ENCODE data around the gene ADAMTS12. TPM values are rescaled to one million over a fixed set of nuclear protein-coding genes. Genes with fewer than 3 reads are reported as not detected.

Gene ADAMTS12
- total and polyA plus RNA-seq, 10 of the 15 experiments (the other 5 are each of a cell fraction or from before 2014, with no cell fraction given) = 0.11 to 35.8 (median 20.7) TPM

GRCh38 chr5:33715661-33716060 is 176.1 kb downstream of the ADAMTS12 start (continued):
- TF ChIP-seq CEBPZ (IDR thresholded peaks at IDR 0.05; ENCODE audit: low read depth, low read length) (no peak), RELB (IDR thresholded peaks at IDR 0.05; ENCODE audit: low read depth) (no peak)

GRCh38 chr5:33713136-33713765 is 178.5 kb downstream of the ADAMTS12 start:
- WGBS (ENCODE audit: insufficient coverage, insufficient replicate concordance, low lambda C conversion rate, missing lambda C conversion rate) = 44% methylated on average over 2 of the region's 2 CpGs
- POLR2A ChIA-PET = no interaction called here
- RAD21 ChIA-PET (ENCODE audit: unreplicated experiment) = interaction anchor here (1.0 to 1.4 kb wide), 3 partner anchors 37 to 221 kb away, joined by 3 to 7 read pairs (median 4); no protein-coding TSS in a partner anchor
- FAIRE-seq = peak; percentile 18
- CTCF ChIA-PET = interaction anchor here (0.9 to 1.1 kb wide), 2 partner anchors 37 to 221 kb away, joined by 3 to 4 read pairs; no protein-coding TSS in a partner anchor
- intact Hi-C loops (cut with micrococcal nuclease; ENCODE audit: unreplicated experiment) (no loop called here), in situ Hi-C loops (cut with MboI) (no loop called here)
- no peaks in the 10 kb centered on the region for H3K27me3 ChIP-seq (replicated peaks in 1 of 2; ENCODE audit: control insufficient read depth in 2 of 2, insufficient read depth in 2 of 2, low read length in 1 of 2)
- H3K27ac ChIP-seq (ENCODE audit: control insufficient read depth, insufficient read depth) = peak overlapping the region; percentile 38
- no peak overlapping the region for H3K4me3 ChIP-seq
- ATAC-seq = peak; percentile 72
- BruUV-seq (replicated peaks) = no TSS peak
- H2AFZ ChIP-seq (ENCODE audit: control insufficient read depth, low read depth, low read length) = no peak overlapping the region
- DNase-seq (ENCODE audit: low read depth, low spot score) = peak; percentile 30
- SMC1A ChIA-PET (ENCODE audit: uncharacterized antibody, unreplicated experiment) = interaction anchor here (0.9 to 1.6 kb wide), 8 partner anchors 9 to 221 kb away, joined by 3 to 9 read pairs (median 4); no protein-coding TSS in a partner anchor
- no peaks in the 10 kb centered on the region for H4K20me1 ChIP-seq (ENCODE audit: control insufficient read depth, insufficient read depth)
- H3K9me3 ChIP-seq (replicated peaks; ENCODE audit: control insufficient read depth, insufficient read depth, low read length) = peaks cover 2% of the 10 kb centered on the region; the same call in 2 of the 3 replicates
- H3K4me2 ChIP-seq (ENCODE audit: control insufficient read depth, insufficient read depth) = no peak overlapping the region; the same call in 1 of the 2 replicates
- no peak overlapping the region for H3K9ac ChIP-seq (ENCODE audit: control insufficient read depth, insufficient read depth, low read length)
- no peaks in the 10 kb centered on the region for H3K79me2 ChIP-seq (ENCODE audit: control insufficient read depth, insufficient read depth, low read length)
- H3K36me3 ChIP-seq (ENCODE audit: control insufficient read depth in 2 of 2, insufficient read depth in 2 of 2, low read length in 1 of 2) = no peaks in the 10 kb centered on the region
- H3K4me1 ChIP-seq (ENCODE audit: control insufficient read depth, insufficient read depth, low read length) = peaks cover 12% of the 10 kb centered on the region; the same call in 1 of the 2 replicates
- no peak for TF ChIP-seq WRNIP1 (IDR thresholded peaks at IDR 0.05; ENCODE audit: borderline replicate concordance, low read depth, low read length)
- TF ChIP-seq FOXK2 (IDR thresholded peaks at IDR 0.05) = no peak
- TF ChIP-seq CEBPB (IDR thresholded peaks at IDR 0.05; ENCODE audit: borderline replicate concordance in 1 of 2, low read depth in 2 of 2, low read length in 2 of 2) = no peak
- TF ChIP-seq CHD4 (IDR thresholded peaks at IDR 0.05) = no peak
- no peak for TF ChIP-seq DPF2 (IDR thresholded peaks at IDR 0.05)
- TF ChIP-seq CUX1 (IDR thresholded peaks at IDR 0.05; ENCODE audit: insufficient replicate concordance, low read depth, low read length) = no peak
- TF ChIP-seq USF1 (IDR thresholded peaks at IDR 0.05; ENCODE audit: borderline replicate concordance, extremely low read length, insufficient read depth, low read depth, low read length) = no peak
